Panc1 (cell line): ENCODE measurements around the gene TMEM50A.
"Not testable (repeated sequence)": the region's sequence is repeated elsewhere in the genome, so short reads cannot be mapped to it uniquely, and the experiment has no call there.

Source experiments
- POLR2AphosphoS5 ChIP-seq: IDR thresholded peaks from 2 replicates; pipeline ENCODE4 v1.6.1; 2012; ENCODE audit warnings: mild to moderate bottlenecking, low read depth, low read length, moderate library complexity
- REST ChIP-seq, 2 experiments: IDR thresholded peaks; 2 replicates each; pipeline ENCODE4 v1.6.1; 2011 to 2012; ENCODE audit warnings: low read depth in 2 of 2, control low read depth in 1 of 2, low read length in 1 of 2, mild to moderate bottlenecking in 1 of 2, moderate library complexity in 1 of 2; ENCODE audit not compliant: insufficient read depth in 1 of 2
- SIN3A ChIP-seq: IDR thresholded peaks from 2 replicates; pipeline ENCODE4 v1.6.1; 2012; ENCODE audit warnings: low read depth, mild to moderate bottlenecking, low read length, moderate library complexity, borderline replicate concordance; ENCODE audit not compliant: insufficient read depth
- TCF7L2 ChIP-seq: IDR thresholded peaks from 2 replicates; pipeline ENCODE4 v1.6.1; 2011; ENCODE audit warnings: mild to moderate bottlenecking, low read depth, low read length, inconsistent platforms
- TF ChIP-seq, protein P1 (sequence below): fragments of 450-650 bp; IDR thresholded peaks from 2 replicates; pipeline ENCODE4 v1.5.1; 2017; ENCODE audit warnings: mild to moderate bottlenecking

DNA sequence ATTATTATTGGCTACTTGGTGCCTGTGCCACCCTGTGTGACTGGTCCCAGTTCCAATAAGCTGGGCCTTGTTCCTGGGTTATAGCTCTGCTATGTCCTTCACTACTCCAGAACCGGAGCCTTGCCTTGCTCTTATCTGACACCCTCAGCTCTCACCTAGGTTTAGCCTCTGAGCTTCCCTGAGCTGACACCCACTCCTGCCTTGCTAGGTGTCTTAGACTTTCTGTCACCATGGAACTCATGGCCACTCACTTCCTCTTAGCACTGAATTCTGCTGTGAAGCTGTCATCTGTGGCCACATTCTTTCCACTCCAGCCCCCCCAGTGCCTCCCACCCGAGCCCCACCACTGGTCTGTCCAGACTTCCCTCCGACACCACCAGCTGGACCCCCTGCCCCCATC lies 51.6 kb downstream of the TMEM50A start:
- not testable (repeated sequence) for TF ChIP-seq REST (IDR thresholded peaks at IDR 0.05; ENCODE audit: insufficient read depth in 1 of 2, low read depth in 2 of 2, low read length in 1 of 2); POLR2AphosphoS5; SIN3A; TCF7L2
- TF ChIP-seq, protein P1, sequence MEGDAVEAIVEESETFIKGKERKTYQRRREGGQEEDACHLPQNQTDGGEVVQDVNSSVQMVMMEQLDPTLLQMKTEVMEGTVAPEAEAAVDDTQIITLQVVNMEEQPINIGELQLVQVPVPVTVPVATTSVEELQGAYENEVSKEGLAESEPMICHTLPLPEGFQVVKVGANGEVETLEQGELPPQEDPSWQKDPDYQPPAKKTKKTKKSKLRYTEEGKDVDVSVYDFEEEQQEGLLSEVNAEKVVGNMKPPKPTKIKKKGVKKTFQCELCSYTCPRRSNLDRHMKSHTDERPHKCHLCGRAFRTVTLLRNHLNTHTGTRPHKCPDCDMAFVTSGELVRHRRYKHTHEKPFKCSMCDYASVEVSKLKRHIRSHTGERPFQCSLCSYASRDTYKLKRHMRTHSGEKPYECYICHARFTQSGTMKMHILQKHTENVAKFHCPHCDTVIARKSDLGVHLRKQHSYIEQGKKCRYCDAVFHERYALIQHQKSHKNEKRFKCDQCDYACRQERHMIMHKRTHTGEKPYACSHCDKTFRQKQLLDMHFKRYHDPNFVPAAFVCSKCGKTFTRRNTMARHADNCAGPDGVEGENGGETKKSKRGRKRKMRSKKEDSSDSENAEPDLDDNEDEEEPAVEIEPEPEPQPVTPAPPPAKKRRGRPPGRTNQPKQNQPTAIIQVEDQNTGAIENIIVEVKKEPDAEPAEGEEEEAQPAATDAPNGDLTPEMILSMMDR, result not testable (repeated sequence)
